ENCODE measurements around the gene EYA2.

The EYA2 gene

GRCh38 chr20:46901638-46902037, 7.0 kb downstream of the EYA2 start:
- H3K27ac ChIP-seq, result no peak overlapping the region
- no peaks in the 10 kb centered on the region for H3K4me1 ChIP-seq
- no peak overlapping the region for H3K4me3 ChIP-seq
- H3K27me3 ChIP-seq, result peaks cover 0 to 25% of the 10 kb centered on the region in 2 donors
- intact Hi-C loops (cut with DNase I; ENCODE audit: low total_unique reads), result no loop called here
- H3K36me3 ChIP-seq, result no peaks in the 10 kb centered on the region
- no peaks in the 10 kb centered on the region for H3K9me3 ChIP-seq
- no peak for DNase-seq
- TF ChIP-seq, protein P1, sequence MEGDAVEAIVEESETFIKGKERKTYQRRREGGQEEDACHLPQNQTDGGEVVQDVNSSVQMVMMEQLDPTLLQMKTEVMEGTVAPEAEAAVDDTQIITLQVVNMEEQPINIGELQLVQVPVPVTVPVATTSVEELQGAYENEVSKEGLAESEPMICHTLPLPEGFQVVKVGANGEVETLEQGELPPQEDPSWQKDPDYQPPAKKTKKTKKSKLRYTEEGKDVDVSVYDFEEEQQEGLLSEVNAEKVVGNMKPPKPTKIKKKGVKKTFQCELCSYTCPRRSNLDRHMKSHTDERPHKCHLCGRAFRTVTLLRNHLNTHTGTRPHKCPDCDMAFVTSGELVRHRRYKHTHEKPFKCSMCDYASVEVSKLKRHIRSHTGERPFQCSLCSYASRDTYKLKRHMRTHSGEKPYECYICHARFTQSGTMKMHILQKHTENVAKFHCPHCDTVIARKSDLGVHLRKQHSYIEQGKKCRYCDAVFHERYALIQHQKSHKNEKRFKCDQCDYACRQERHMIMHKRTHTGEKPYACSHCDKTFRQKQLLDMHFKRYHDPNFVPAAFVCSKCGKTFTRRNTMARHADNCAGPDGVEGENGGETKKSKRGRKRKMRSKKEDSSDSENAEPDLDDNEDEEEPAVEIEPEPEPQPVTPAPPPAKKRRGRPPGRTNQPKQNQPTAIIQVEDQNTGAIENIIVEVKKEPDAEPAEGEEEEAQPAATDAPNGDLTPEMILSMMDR (IDR thresholded peaks at IDR 0.05), result no peak

GRCh38 chr20:46903256-46903655, 8.6 kb downstream of the EYA2 start:
- intact Hi-C loops (cut with DNase I; ENCODE audit: low total_unique reads), result no loop called here
- no peaks in the 10 kb centered on the region for H3K9me3 ChIP-seq
- H3K4me3 ChIP-seq, result no peak overlapping the region
- no peak for DNase-seq
- TF ChIP-seq, protein P1 (IDR thresholded peaks at IDR 0.05), result no peak
- H3K27me3 ChIP-seq, result peaks cover 0 to 15% of the 10 kb centered on the region in 2 donors
- H3K27ac ChIP-seq, result no peak overlapping the region
- no peaks in the 10 kb centered on the region for H3K36me3 ChIP-seq
- H3K4me1 ChIP-seq, result no peaks in the 10 kb centered on the region

DNA sequence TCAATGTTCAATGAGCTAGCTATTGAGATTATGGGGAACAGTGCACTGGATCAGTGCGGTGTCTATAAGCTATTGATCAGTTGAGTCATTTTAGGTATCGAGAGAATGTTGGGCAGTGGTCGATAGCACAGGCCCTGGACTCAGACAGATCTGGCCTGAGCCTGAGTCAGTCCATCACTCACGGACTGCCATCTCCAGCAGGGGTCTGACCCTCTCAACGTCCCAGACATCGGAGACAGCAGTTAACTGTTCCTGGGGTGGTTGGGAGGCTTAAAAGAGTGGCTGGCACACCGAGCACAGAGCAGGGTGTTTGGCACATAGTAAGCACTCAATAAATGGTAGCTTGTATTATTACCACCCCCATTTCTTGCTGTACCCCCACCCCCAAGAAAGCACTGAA, 9.3 kb downstream of the EYA2 start:
- DNase-seq, result no peak
- Histone ChIP-seq H3K36me3 (no peaks in the 10 kb centered on the region), H3K4me3 (no peak overlapping the region), H3K4me1 (no peaks in the 10 kb centered on the region), H3K27ac (no peak overlapping the region), H3K9me3 (no peaks in the 10 kb centered on the region), H3K27me3 (peaks cover 0 to 9% of the 10 kb centered on the region in 2 donors)
- intact Hi-C loops (cut with DNase I; ENCODE audit: low total_unique reads), result no loop called here
- TF ChIP-seq, protein P1 (IDR thresholded peaks at IDR 0.05), result no peak

DNA sequence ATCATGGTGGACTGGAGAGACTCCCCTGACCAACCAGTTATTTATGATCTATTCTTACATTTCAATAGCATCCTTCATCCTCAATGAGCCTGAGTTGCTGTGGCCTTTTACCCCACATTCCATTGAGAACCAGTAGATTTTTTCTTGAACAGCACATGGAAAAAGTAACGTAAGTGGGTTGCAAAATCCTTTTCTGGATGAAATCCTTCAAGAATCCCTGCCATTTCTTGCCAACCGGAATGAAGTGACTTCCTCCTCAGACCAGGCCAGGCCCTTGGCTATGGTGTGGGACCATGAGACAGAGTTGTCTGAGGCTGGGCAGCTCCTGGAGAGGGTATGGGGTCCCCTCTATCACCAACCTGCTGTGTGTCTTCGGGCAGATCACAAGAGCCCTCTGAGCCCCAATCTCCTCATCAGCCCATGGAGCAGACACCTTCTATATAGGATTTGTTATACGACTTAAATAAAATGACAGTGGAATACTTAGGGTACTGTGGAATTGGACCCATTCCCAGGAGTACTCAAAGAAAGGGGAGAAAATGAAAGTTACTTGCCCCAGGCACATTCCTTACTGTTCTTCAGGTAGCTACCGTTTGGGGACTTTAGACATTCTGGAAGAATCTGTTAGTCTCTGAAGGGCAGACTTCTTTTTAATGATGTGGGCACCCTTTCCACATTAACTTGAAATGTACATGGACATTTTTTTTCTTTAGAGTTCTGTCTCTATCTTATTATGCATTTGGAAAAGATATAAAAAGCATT, 10.9 kb downstream of the EYA2 start:
- no peak overlapping the region for H3K27ac ChIP-seq
- H3K9me3 ChIP-seq, result no peaks in the 10 kb centered on the region
- no peak overlapping the region for H3K4me3 ChIP-seq
- no peaks in the 10 kb centered on the region for H3K4me1 ChIP-seq
- H3K36me3 ChIP-seq, result no peaks in the 10 kb centered on the region
- TF ChIP-seq, protein P1 (IDR thresholded peaks at IDR 0.05), result no peak
- peak in 1 of 2 donors; percentile 42 for DNase-seq
- H3K27me3 ChIP-seq, result peaks cover 0 to 7% of the 10 kb centered on the region in 2 donors
- intact Hi-C loops (cut with DNase I; ENCODE audit: low total_unique reads), result no loop called here

GRCh38 chr20:46913329-46914044, 18.8 kb downstream of the EYA2 start:
- no peak for DNase-seq
- no peaks in the 10 kb centered on the region for H3K36me3 ChIP-seq
- intact Hi-C loops (cut with DNase I; ENCODE audit: low total_unique reads), result no loop called here
- H3K27me3 ChIP-seq, result peaks cover 0 to 14% of the 10 kb centered on the region in 2 donors
- TF ChIP-seq, protein P1 (IDR thresholded peaks at IDR 0.05), result no peak
- no peak overlapping the region for H3K27ac ChIP-seq
- H3K4me1 ChIP-seq, result no peaks in the 10 kb centered on the region
- peaks cover 0 to 3% (median 0%) of the 10 kb centered on the region in 3 donors for H3K9me3 ChIP-seq
- H3K4me3 ChIP-seq, result no peak overlapping the region

All from tibial artery (tissue), 4 donors.